Stimulated activated naive CD8-positive, alpha-beta T cell treated with anti-CD3 and anti-CD28 coated beads, Interleukin-15, Interleukin-2, amounts not matched to agents 100 U/mL and 50 U/mL, for 24 hours (primary cell): Measurements from ENCODE around the gene HIVEP3.
A peak's percentile ranks its signal among the peaks of the same experiment; 100 is the strongest.
"Not testable (repeated sequence)": the region's sequence is repeated elsewhere in the genome, so short reads cannot be mapped to it uniquely, and the experiment has no call there.

Experiments
- ATAC-seq: fragments of 150-1000 bp; cut with Tn5 transposase; one replicate; pipeline ENCODE4 v1.10.0; 2021
- DNase-seq: peaks from one replicate; pipeline ENCODE4 v3.0.0; 2021

Gene HIVEP3

DNA sequence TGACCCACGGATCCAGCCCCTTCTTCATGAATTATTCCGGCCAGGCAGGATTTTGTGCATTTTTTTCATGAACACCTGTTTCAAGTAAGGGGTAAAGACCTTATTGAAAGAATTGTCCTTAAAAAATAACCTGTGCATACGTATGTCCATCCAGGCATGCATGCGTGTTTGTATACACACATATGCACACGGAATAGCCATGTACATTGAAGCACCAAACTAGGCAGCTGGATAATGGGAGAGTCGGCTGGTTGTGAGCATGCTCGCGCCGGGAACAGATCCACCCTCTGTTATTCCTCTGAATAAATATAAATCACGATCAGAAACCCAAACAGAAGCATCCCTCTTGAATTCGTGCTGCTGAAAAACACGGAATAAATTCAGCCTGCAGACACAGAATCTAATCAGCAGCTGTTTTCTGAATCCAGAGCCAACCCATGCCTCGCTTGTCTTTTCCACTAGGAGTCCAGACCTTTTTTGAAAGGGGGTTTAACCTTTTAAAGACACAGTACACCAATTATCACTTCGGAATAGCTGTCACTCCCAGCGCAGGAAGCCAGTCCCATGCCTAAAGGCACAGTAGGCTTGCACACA, at the start of gene HIVEP3:
HIVEP3 (minus strand) TSS at position 473 of the 594 bp plus-strand sequence.
- ATAC-seq (no peak), DNase-seq (no peak)

DNA sequence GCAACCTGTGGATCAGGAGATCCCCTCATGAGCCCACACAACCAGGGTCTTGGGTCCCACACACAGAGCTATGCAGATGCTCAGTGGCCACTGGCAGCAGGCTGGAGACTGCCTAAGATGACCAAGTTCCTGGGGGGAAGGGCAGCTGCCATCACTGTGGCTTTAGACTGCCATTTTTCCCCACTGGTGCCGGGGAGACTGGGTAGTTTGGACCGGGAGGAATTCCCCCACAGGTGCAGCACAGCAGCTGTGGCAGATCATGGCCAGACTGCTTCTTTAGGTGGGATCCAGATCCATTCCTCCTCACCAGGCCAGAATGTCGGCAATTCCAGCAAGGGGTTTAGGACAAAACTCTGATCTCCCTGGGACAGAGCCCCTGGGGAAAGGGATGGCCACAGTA, 45.7 kb upstream of the HIVEP3 start:
- DNase-seq (no peak), ATAC-seq (no peak)

DNA sequence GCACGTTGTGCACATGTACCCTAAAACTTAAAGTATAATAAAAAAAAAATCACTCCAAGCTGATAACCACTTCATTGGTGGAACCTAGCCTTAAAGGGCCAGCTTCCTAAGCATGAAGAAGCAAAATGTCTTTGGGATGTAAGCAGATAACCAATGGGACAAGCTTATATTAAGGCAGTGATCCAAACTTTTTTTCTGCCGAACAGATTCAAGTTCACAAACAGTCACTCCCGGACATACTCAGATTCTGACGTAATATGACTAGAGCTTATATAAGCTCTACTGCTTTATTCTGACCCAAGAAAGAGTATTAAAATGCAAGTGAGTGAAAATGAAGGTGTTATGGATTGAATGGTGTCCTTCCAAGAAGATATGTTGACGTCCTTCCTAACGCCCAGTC, 44.9 kb upstream of the HIVEP3 start:
- no peak for DNase-seq
- ATAC-seq: no peak

DNA sequence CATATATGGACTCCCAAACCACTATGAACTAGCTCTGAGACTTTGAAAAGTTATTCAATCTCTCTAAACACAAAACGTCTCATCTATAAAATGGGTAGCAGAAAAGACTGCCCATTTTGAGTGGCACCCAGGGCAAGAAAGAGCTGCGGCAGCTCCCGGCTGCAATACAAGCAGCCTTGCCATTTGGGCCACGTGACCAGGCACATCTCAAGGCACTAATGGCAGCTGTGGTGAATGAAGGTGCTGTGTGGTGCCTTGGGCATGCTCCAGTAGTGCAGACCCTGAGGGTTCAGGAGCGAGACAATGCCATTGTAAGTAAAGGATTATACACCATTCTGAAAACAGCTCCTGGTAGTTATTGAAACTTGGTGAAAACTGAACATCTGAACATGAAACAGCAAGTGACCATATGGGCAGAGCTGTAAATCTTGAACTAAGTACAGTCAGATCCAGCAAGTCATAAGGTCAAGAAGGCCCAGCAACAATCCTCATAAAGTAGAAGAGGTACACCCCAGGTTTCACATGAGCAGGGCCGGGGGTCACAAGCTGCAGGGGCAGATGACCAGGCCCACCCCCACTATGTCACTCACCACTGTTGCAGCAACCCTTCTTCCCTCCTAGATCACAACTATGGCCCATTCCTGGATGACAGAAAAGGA, 39.4 kb upstream of the HIVEP3 start:
- ATAC-seq: no peak
- DNase-seq: no peak

DNA sequence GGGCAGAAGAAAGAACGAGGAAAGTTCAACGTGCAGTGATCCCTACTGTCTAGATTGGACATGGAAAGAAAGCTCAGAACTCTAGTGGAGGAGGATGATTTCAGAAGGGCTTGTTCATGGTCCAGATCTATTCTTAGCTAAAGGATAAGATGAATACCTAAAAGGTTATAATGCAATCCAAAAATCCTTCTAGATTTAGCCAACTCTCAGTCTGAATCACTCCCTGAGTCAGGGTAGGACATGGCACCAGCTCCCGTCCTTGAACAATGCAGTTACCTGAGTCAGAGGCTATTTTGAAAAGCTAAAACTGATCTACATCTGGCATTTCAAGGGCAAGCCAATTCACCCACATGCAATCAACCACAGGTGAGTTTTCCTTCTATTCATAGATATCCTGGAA, 38.8 kb upstream of the HIVEP3 start:
- DNase-seq: no peak
- no peak for ATAC-seq

DNA sequence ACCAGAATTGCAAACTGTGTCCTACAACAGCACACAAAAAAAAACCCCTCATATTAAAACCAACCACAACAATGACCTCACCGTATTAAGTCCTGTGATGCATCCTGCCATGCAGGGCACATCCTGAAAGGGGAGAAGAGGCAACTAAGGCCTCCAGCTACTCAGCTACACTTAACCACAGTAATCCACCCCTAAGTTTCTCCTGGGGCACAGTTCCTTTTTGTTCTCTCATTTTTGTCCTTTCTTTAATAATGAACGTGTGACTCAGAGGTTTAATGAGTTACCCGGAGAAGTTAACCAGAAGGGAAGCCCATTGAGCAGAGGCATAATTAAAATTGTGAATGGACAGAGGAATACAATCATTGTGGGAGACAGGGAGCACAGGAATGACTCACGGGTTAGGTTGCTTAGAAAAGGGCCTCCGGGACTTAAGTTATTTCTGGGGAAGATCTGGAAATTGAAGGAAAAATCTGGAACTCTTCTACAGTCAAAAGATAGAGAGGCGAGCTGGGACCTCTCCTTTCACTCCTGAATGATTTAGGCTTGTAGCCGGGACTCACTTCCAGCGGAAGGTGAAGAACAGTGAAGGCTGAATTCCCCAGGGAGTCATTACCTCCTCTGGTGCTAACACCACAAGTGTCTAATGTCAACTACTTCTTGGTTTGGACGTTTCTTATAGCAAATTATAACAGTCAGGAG, 36.9 kb upstream of the HIVEP3 start:
- DNase-seq (peak; percentile 17), ATAC-seq (peak; percentile 81)

GRCh38 chr1:41954533-41954944, 35.8 kb upstream of the HIVEP3 start:
- ATAC-seq (no peak), DNase-seq (no peak)

DNA sequence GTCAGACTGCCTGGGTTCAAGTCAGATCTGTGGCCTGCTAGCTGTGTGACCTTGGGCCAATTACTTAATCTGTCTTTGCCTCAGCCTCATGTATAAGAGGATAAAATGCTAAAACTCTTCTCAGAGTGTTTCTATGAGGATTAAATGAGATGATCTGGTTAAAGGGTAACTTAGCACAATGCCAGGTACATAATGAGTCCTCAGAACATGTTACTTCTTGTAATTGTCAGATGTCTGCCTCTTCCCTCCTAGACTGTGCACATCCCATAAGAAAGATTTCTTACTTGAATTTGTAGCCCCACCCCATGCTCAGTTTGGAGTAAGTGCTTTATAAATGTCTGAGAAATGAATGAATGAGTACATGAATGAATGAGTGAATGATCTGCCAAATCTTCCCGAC, 34.6 kb upstream of the HIVEP3 start:
- ATAC-seq (no peak), DNase-seq (no peak)

- ATAC-seq (no peak), DNase-seq (no peak)
Observed at GRCh38 chr1:41952208-41952607, 33.5 kb upstream of the HIVEP3 start.

- ATAC-seq (peak; percentile 50), DNase-seq (peak; percentile 32)
Observed at GRCh38 chr1:41951492-41951891, 32.8 kb upstream of the HIVEP3 start.

DNA sequence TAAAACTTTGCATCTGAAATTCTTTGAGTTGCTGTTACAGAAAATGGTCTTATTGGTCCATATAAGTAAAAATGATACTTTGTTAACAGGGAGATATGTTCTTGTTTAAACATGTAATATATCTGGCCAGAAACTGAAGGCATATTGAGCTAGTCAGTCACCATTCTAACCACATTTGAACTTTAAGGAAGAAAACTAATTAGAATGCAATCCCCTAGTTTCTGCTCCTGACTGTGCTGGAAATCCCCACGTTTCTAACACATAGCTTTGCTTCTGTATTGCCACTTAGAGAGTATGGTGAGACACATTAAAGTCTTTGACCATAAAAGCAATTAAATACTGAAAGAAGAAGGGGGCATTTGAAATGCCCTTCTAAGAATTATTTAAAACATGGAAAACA, 32.1 kb upstream of the HIVEP3 start:
- ATAC-seq (peak; percentile 84), DNase-seq (peak; percentile 11)

DNA sequence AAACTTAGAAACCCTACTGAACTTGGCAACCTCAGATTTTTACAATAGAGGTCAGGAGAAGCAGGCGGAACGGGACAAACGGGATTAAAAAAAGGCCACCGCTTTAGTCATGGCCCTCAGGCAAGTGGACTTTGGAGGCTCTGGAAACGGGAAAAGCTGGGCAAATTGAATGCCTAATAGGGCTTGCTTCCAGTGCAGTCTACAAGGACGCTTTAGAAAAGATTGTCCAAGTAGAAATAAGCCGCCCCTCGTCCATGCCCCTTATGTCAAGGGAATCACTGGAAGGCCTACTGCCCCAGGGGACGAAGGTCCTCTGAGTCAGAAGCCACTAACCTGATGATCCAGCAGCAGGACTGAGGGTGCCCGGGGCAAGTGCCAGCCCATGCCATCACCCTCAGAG, 27.2 kb upstream of the HIVEP3 start:
- not testable (repeated sequence) for DNase-seq, ATAC-seq

GRCh38 chr1:41943717-41944116, 25.0 kb upstream of the HIVEP3 start:
- ATAC-seq (no peak), DNase-seq (no peak)

- ATAC-seq: no peak
- no peak for DNase-seq
Observed at GRCh38 chr1:41942278-41942677, 23.6 kb upstream of the HIVEP3 start.

DNA sequence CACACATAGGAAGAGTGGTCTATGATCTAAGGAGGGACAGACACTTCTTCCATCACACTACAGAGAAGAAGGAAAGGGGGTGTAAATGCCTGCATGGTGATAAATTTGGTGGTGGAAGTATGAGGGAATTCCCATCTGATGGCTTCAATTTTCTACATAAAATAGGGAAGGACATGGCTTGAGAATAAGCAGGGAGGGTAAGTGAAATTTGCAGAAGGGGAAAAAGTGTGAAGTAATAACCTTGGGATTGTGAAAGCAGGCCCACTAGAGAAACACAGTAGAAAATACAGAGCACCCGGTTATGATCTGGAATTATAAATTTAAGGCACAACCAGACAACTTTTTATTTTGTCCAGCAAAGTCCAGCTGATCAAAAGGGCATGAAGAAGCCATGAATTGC, 22.7 kb upstream of the HIVEP3 start:
- DNase-seq (no peak), ATAC-seq (no peak)

- DNase-seq (no peak), ATAC-seq (no peak)
Observed at GRCh38 chr1:41939194-41939593, 20.5 kb upstream of the HIVEP3 start.

GRCh38 chr1:41936107-41936506, 17.4 kb upstream of the HIVEP3 start:
- ATAC-seq: peak; percentile 88

DNA sequence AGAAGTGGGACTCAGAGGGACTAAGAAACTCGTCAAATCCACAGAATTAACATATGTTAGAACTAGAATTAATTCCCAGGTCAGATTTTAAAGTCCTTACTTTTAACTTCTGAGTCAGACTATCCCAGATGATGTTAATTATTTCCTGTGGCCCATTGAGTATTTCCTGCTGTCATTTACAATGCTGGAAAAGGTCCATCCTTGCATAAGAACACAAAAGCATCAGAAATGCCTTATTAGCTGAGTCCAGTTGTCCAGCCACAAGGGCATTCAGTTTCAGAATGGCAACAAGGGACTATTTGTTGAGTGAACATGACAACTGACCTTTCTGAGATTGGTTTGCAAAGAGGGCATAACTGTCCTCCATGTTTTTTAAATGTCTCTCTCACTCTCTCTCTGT, 16.5 kb upstream of the HIVEP3 start:
- ATAC-seq (no peak), DNase-seq (no peak)

More at GRCh38 chr1:41936107-41936506, 17.4 kb upstream of the HIVEP3 start:
- no peak for DNase-seq

GRCh38 chr1:41933106-41933505, 14.4 kb upstream of the HIVEP3 start:
- no peak for ATAC-seq

DNA sequence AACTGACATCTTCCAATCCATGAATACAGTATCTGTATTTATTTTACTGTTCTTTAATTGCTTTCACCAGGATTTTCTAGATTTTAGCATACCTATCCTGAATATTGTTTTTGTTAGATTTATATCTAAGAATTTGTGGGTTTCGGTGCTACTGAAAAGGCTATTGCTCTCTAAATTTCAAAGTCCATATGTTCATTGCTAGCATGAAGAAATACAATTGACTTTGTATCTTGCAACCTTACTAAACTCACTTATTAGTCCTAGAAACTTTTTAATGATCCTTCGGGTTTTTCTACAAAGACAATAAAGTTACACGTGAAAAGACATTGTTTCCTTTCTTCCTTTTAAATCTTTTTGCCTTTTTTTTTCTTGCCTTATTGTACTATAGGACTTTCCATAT, 12.9 kb upstream of the HIVEP3 start:
- DNase-seq (no peak), ATAC-seq (no peak)

More at GRCh38 chr1:41933106-41933505, 14.4 kb upstream of the HIVEP3 start:
- DNase-seq: no peak

- no peak for DNase-seq
- ATAC-seq: no peak
Observed at GRCh38 chr1:41927118-41927517, 8.4 kb upstream of the HIVEP3 start.

GRCh38 chr1:41925712-41926111, 7.0 kb upstream of the HIVEP3 start:
- DNase-seq (no peak), ATAC-seq (no peak)

GRCh38 chr1:41924911-41925310, 6.2 kb upstream of the HIVEP3 start:
- ATAC-seq (no peak), DNase-seq (no peak)

DNA sequence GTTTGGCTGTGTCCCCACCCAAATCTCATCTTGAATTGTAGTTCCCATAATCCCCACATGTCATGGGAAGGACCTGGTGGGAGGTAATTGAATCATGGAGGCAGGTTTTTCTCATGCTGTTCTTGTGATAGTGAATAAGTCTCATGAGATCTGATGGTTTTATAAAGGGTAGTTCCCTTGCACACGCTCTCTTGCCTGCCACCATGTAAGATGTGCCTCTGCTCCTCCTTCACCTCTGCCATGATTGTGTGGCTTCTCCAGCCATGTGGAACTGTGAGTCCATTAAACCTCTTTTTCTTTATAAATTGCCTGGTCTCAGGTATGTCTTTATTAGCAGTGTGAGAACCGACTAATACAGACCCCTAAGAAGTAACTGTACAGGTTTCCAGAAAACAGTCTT, 2.5 kb upstream of the HIVEP3 start:
- DNase-seq, ATAC-seq: not testable (repeated sequence)
